ENCODE measurements around the gene MTERF4.

Gene MTERF4

DNA sequence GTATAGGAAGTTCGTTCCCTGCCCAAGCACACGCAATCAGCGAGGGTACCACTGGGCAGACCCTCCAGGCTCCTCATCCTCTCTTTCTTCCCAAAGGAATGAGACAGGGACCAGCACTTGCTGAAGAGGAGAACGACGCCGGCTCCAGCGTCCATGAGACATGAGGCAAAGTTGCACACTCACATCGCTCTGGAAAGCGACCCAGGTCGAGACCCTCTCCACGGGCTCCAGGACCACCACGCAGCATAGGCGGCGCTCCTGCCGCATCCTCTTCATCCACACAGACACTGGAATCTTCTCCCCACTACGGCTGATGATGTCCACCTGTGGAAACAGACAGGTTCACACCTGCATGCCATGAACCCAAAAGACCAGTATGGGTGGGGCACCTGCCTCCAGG is 36.4 kb upstream of the MTERF4 start:
- H3K27ac ChIP-seq: no peak overlapping the region

DNA sequence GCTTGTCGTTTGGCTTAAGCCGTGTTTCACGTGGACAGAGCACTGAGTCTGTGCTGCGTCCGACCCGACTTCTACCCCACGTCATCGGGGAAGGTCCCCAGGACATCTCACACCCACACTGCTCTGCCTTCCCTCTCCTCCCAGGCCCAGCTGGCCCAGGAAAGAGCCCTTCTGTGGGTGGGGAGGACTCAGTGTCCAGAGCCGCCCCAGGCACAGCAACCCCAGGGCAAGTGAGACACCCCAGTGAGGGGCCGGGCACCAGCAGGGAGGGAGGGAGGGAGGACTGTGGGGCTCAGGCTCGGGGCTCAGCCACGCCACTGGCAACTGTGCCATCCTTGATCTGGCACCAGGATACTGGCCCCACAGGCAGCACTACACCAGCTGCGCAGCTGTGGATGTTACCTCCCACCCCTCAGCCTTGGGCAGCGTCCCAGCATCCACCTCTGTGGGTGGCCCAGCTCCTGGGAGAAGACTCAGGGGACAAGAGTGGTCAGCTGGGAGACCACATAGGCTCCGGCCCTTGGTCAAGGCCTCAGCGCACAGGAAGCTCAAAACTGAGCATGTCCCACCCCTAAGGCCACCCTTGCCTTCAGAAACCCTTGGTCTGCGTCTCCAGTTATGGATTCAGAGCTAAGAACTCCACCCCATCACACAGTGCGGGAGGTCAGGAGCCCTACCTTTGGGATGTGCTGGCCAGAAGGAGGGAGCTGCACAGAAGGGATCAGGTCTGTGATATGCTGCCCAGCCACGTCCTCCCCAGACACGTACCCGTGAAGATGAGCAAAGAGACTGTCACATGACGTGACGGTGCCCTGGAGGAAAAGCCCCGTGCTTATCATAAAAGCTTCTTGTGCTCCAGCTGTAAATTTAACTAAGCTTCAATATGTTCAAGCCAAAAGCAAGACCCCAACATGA is 35.4 kb upstream of the MTERF4 start:
- TF ChIP-seq, protein P1, sequence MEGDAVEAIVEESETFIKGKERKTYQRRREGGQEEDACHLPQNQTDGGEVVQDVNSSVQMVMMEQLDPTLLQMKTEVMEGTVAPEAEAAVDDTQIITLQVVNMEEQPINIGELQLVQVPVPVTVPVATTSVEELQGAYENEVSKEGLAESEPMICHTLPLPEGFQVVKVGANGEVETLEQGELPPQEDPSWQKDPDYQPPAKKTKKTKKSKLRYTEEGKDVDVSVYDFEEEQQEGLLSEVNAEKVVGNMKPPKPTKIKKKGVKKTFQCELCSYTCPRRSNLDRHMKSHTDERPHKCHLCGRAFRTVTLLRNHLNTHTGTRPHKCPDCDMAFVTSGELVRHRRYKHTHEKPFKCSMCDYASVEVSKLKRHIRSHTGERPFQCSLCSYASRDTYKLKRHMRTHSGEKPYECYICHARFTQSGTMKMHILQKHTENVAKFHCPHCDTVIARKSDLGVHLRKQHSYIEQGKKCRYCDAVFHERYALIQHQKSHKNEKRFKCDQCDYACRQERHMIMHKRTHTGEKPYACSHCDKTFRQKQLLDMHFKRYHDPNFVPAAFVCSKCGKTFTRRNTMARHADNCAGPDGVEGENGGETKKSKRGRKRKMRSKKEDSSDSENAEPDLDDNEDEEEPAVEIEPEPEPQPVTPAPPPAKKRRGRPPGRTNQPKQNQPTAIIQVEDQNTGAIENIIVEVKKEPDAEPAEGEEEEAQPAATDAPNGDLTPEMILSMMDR (conservative IDR thresholded peaks at IDR 0.05): no peak
- no peak for TF ChIP-seq ZFX (IDR thresholded peaks at IDR 0.05)

More for the DNA sequence above, 36.4 kb upstream of the MTERF4 start:
- TF ChIP-seq ZFX (IDR thresholded peaks at IDR 0.05): no peak
- TF ChIP-seq, protein P1 (conservative IDR thresholded peaks at IDR 0.05): no peak

DNA sequence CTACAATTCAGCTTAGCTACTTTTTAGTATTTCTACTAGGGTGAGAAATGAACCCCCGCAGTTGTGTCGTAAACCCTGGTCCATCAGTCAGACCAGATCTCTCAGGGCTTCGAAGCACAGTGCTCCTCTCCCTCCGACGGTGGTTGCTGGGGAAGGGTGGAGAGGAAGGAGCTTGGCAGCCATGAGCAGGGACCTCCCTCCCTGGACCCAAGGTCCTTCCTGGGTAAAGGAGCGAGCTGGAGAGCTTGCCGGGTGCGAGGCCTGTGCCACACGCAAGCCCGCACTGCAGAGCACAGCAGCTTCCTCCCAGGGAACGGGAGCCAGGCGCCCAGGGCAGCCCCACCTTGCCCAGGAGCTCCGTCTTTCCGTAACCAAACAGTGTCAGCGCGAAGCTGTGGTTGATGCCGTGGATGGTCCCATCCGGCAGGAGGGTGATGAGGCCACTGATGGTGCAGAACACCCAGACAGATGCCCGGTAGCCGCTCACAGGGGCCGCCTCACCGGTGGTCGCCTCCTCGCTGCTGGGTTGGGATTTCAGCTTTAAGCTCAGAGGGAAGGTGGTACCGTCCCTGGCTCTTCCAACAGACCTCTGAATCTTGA is 34.7 kb upstream of the MTERF4 start:
- H3K27ac ChIP-seq: no peak overlapping the region
- TF ChIP-seq, protein P1 (conservative IDR thresholded peaks at IDR 0.05): no peak
- TF ChIP-seq ZFX (IDR thresholded peaks at IDR 0.05): no peak

More for the DNA sequence above, 35.4 kb upstream of the MTERF4 start:
- no peak overlapping the region for H3K27ac ChIP-seq

DNA sequence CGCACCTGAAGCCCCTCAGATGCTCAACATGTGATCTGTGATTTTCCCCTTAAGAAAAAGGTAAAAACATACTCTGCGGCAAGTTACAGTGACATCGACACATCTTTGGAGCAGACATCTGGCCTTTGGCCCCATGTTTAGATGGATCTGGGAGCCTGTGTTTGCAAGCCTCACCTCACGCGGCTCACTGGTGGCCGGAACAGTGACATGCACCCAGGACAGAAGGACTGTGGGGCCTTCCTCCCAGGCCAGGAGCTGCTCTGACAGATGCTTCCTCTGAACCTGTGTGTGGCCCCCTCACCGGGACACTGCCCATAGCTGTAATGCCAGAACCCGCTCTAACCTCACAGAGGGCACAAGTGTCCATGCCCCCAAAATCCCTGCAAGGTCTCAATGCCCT is 34.1 kb upstream of the MTERF4 start:
- H3K27ac ChIP-seq: no peak overlapping the region
- TF ChIP-seq, protein P1 (conservative IDR thresholded peaks at IDR 0.05): no peak
- no peak for TF ChIP-seq ZFX (IDR thresholded peaks at IDR 0.05)

DNA sequence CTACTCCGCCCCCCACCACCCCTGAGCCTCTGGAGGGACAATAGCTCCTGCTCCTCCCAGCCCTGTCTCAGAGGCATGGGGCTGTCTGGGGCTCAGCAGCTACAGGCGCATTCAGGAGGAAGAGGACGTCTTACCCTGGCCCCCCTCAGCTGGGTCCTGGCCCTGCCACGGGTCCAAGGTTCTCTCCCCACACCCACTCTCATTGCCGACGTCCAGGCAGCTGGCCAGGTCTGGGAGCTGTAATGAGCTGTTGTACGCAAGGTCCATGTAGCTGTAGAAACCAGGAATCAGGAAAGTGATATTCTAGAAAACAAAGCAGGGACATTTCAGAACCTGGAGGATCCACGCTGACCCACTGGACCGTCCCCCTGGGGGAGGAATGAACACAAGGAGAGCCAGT is 33.6 kb upstream of the MTERF4 start:
- H3K27ac ChIP-seq: no peak overlapping the region

DNA sequence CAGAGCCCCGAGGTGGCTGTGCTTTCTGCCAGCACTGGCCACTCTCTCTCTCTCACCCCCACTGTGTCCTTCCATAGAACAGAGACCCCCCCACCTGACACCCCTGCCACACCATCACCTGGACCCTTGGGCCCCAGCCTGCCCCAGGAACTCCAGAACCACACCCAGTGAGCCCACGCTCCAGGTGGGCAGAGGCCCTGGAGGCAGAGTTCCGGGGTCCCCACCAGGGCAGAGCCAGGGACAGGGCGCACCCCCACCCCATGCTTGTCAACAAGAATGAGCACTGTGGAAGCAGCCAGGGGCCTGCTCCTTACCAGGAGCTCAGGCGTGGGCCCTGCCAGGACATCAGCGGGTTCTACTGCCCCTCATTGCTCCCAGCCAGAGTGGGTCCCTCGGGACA is 32.6 kb upstream of the MTERF4 start:
- no peak overlapping the region for H3K27ac ChIP-seq
- TF ChIP-seq ZFX (IDR thresholded peaks at IDR 0.05): no peak

More for the DNA sequence above, 33.6 kb upstream of the MTERF4 start:
- TF ChIP-seq, protein P1 (conservative IDR thresholded peaks at IDR 0.05): no peak
- no peak for TF ChIP-seq ZFX (IDR thresholded peaks at IDR 0.05)

DNA sequence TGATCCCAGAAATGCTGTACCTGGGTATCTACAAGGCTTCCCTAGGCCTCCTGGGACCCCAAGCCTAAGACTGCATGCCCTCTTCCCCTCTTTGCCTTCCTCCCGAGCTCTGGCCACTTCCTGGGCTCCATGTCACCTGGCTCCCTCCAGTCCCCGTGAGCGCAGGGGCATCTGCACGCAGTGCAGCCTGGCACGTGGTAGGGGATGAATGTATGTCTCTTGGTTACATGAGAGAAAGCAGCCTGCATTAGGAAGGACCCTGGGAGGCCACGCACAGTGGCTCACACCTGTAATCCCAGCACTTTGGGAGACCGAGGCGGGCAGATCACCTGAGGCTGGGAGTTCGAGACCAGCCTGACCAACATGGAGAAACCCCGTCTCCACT is 31.3 kb upstream of the MTERF4 start:
- H3K27ac ChIP-seq: no peak overlapping the region

More for the DNA sequence above, 31.3 kb upstream of the MTERF4 start:
- TF ChIP-seq ZFX (IDR thresholded peaks at IDR 0.05): no peak
- TF ChIP-seq, protein P1 (conservative IDR thresholded peaks at IDR 0.05): no peak

All from C4-2B (cell line).